Lower leg skin (tissue), 3 donors: Measurements from ENCODE around the gene GPRC5A.

Experiments
- POLR2A ChIP-seq, 2 donors: fragments of 450-650 bp; IDR thresholded peaks; one replicate each; pipeline ENCODE4 v1.6.1; 2016 to 2017; ENCODE audit warnings: antibody characterized with exemption in 2 of 2, mild to moderate bottlenecking in 1 of 2, moderate library complexity in 1 of 2
- TF ChIP-seq, protein P1 (sequence below), 3 donors: fragments of 450-650 bp; IDR thresholded peaks; one replicate each; pipeline ENCODE4 v1.5.1; 2016; ENCODE audit warnings: antibody characterized with exemption in 3 of 3, mild to moderate bottlenecking in 3 of 3, moderate library complexity in 2 of 3

DNA sequence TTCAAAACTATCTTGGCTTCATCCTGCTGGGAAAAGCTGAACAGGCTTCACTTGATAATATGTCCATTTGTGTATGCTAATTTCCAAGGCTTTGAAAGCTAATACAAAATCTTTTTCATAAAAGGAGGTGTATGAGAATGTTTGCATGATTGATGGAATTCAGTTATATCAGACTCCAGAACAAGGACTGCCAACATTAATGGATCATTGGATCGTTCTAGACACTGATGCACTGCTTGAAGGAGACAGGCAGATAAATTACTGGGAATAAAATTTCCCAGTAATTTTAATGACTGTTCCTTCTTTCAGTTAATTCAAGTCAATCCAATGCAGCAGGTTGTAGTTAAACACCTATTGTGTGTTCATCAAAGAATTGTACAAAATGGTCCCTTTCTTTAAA, 60.1 kb downstream of the GPRC5A start:
- TF ChIP-seq POLR2A (IDR thresholded peaks at IDR 0.05): no peak
- TF ChIP-seq, protein P1, sequence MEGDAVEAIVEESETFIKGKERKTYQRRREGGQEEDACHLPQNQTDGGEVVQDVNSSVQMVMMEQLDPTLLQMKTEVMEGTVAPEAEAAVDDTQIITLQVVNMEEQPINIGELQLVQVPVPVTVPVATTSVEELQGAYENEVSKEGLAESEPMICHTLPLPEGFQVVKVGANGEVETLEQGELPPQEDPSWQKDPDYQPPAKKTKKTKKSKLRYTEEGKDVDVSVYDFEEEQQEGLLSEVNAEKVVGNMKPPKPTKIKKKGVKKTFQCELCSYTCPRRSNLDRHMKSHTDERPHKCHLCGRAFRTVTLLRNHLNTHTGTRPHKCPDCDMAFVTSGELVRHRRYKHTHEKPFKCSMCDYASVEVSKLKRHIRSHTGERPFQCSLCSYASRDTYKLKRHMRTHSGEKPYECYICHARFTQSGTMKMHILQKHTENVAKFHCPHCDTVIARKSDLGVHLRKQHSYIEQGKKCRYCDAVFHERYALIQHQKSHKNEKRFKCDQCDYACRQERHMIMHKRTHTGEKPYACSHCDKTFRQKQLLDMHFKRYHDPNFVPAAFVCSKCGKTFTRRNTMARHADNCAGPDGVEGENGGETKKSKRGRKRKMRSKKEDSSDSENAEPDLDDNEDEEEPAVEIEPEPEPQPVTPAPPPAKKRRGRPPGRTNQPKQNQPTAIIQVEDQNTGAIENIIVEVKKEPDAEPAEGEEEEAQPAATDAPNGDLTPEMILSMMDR (IDR thresholded peaks at IDR 0.05): no peak
